ENCODE results near the gene LRRC8B.

Gene LRRC8B

DNA sequence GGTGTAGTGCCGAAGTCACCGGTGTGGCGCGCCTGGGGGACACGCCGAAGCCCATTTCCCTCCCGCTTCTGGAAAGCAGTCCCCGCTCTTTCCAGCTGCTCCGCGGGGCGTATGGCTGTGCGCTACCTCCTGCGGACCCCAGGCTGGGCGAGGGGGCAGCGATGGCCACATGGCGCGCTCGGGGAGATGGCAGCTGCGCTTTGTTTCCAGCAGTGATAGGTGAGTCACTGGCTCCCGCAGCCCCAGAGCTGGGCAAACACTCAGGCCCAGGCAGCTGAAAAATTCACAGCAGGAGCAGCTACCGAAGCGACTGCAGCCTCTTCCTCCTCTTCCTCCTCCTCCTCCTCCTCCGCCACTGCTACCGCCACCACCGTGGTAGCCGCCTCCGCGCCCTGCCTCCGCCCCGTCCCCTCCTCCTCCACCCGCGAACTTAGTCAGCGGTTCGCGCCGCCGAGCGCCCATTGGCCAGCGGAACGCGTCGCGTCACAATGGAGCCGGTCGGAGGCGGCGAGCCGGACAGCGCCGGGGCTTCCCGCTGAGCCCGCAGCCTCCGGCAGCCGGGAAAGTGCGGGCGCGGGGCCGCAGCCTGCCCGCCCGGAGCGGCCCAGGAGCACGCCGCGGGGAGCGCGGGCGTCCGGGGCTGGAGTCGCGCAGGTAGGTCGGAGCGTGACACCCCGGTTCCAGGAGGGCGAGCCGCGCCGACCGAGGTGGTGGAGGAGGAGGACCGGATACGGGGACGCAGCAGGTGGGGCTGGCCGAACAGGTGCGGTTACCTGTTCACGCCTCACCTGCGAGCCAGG lies at the start of gene LRRC8B:
Gene LRRC8B, plus strand, starts transcription at position 461 of the 800 bp plus-strand sequence. CDS start 57,822 bp downstream, outside the sequence.
- no peak for TF ChIP-seq CTCF (IDR thresholded peaks at IDR 0.05)

- TF ChIP-seq CTCF (IDR thresholded peaks at IDR 0.05) = no peak
Observed at GRCh38 chr1:89475269-89475668, 49.4 kb upstream of the LRRC8B start.

GRCh38 chr1:89476072-89476471 lies 48.6 kb upstream of the LRRC8B start:
- TF ChIP-seq CTCF (IDR thresholded peaks at IDR 0.05) = no peak

- TF ChIP-seq CTCF (IDR thresholded peaks at IDR 0.05) = peak; percentile 81
Observed at GRCh38 chr1:89483010-89483756, 41.4 kb upstream of the LRRC8B start.

DNA sequence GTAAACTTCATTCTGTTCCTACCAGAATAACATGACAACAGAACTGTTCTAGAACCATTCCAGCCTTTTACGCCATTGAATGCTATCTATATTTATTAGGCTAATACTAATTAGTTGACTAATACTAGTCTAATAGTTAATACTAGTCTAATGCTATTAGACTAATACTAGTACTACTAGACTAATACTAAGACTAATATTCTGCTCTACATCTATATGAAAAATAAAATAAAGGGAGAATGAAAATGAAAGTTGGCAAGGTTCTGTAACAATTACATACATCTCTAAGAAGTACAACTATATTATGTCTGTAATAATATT lies 40.9 kb upstream of the LRRC8B start:
- no peak for TF ChIP-seq CTCF (IDR thresholded peaks at IDR 0.05)

GRCh38 chr1:89484092-89485038 lies 40.3 kb upstream of the LRRC8B start:
- no peak for TF ChIP-seq CTCF (IDR thresholded peaks at IDR 0.05)

- TF ChIP-seq CTCF (IDR thresholded peaks at IDR 0.05) = no peak
Observed at GRCh38 chr1:89487972-89488371, 36.7 kb upstream of the LRRC8B start.

Data from LNCAP (cell line).